Uterus (tissue), 4 donors: Measurements from ENCODE around the gene LRGUK. TPM values are rescaled to one million over a fixed set of nuclear protein-coding genes. Genes with fewer than 3 reads are reported as not detected.
"Not testable (repeated sequence)": the region's sequence is repeated elsewhere in the genome, so short reads cannot be mapped to it uniquely, and the experiment has no call there.

Experiments
- DNase-seq, 2 donors: peaks; one replicate each; pipeline ENCODE4 v3.0.0-alpha.2; 2019 to 2020
- H3K27ac ChIP-seq, 2 donors: fragments of 200-600 bp; sonication (generic); 1 replicate in 1 of 2; 2 replicates in 1 of 2; pipeline ENCODE4 v1.5.1; 2016 to 2018
- H3K27me3 ChIP-seq, 2 donors: fragments of 200-600 bp; sonication (generic); one replicate each; pipeline ENCODE4 v1.5.1; 2018 to 2019; ENCODE audit warnings: control low read depth in 1 of 2
- H3K36me3 ChIP-seq, 2 donors: fragments of 200-600 bp; sonication (generic); one replicate each; pipeline ENCODE4 v1.5.1; 2019; ENCODE audit warnings: control low read depth in 1 of 2
- H3K4me1 ChIP-seq, 2 donors: fragments of 200-600 bp; sonication (generic); one replicate each; pipeline ENCODE4 v1.5.1; 2018 to 2019; ENCODE audit warnings: control low read depth in 1 of 2
- H3K4me3 ChIP-seq, 2 donors: fragments of 200-600 bp; sonication (generic); 1 replicate in 1 of 2; 2 replicates in 1 of 2; pipeline ENCODE4 v1.5.1; 2018 to 2019; ENCODE audit warnings: mild to moderate bottlenecking in 1 of 2
- H3K9me3 ChIP-seq, 2 donors: fragments of 200-600 bp; sonication (generic); one replicate each; pipeline ENCODE4 v1.5.1; 2019; ENCODE audit warnings: control low read depth in 1 of 2
- CTCF ChIP-seq, 4 experiments: fragments of 200-600 bp in 2 of 4; fragments of 450-650 bp in 2 of 4; sonication (generic) in 2 of 4; IDR thresholded peaks; one replicate each; pipeline ENCODE4 v1.5.1; 2016 to 2019; ENCODE audit warnings: antibody characterized with exemption in 4 of 4, mild to moderate bottlenecking in 2 of 4, moderate library complexity in 1 of 4
- POLR2A ChIP-seq, 2 donors: fragments of 450-650 bp; IDR thresholded peaks; one replicate each; pipeline ENCODE4 v1.6.1; 2016; ENCODE audit warnings: antibody characterized with exemption in 2 of 2, mild to moderate bottlenecking in 1 of 2, moderate library complexity in 1 of 2
- intact Hi-C: fragments of 100-400 bp; cut with DNase I; formaldehyde crosslinking; loops from one replicate; pipeline ENCODE4 v1.15.1; 2023; ENCODE audit warnings: low total_unique reads
- total RNA-seq, 4 donors: library from RNA; depleted of rRNA in 3 of 4; stranded (reverse); fragments of >200 nt in 3 of 4; gene quantifications; one replicate each; pipeline versions ENCODE4 v1.1.0 to v1.2.4, GENCODE V29; 2014 to 2023
- donor health status: DM: yes; HTN: yes; CAD: no.

Gene LRGUK
- total RNA-seq, 4 donors from 2014 or later, result 0.91 to 3.8 (median 1.3) TPM; not detected in 1

- DNase-seq, result no peak
- Histone ChIP-seq H3K27me3 (no peaks in the 10 kb centered on the region), H3K27ac (no peak overlapping the region), H3K4me3 (no peak overlapping the region), H3K36me3 (no peaks in the 10 kb centered on the region), H3K4me1 (no peaks in the 10 kb centered on the region), H3K9me3 (no peaks in the 10 kb centered on the region)
- no peak for TF ChIP-seq POLR2A (IDR thresholded peaks at IDR 0.05)
- TF ChIP-seq CTCF (IDR thresholded peaks at IDR 0.05), result no peak
- intact Hi-C loops, result no loop called here
These were observed 84.0 kb downstream of the LRGUK start for GRCh38 chr7:134210976-134211663.

- H3K9me3 ChIP-seq, result no peaks in the 10 kb centered on the region
- TF ChIP-seq CTCF (IDR thresholded peaks at IDR 0.05) (no peak), POLR2A (IDR thresholded peaks at IDR 0.05) (no peak)
- H3K27ac ChIP-seq, result no peak overlapping the region
- intact Hi-C loops, result no loop called here
- no peak overlapping the region for H3K4me3 ChIP-seq
- no peaks in the 10 kb centered on the region for H3K27me3 ChIP-seq
- no peak for DNase-seq
- H3K4me1 ChIP-seq, result no peaks in the 10 kb centered on the region
- H3K36me3 ChIP-seq, result no peaks in the 10 kb centered on the region
These were observed 84.7 kb downstream of the LRGUK start for GRCh38 chr7:134211817-134212216.

- TF ChIP-seq CTCF (IDR thresholded peaks at IDR 0.05), result no peak
- TF ChIP-seq POLR2A (IDR thresholded peaks at IDR 0.05), result no peak
- Histone ChIP-seq H3K9me3 (no peaks in the 10 kb centered on the region), H3K36me3 (no peaks in the 10 kb centered on the region), H3K4me3 (no peak overlapping the region), H3K27ac (no peak overlapping the region), H3K27me3 (no peaks in the 10 kb centered on the region), H3K4me1 (no peaks in the 10 kb centered on the region)
- intact Hi-C loops, result no loop called here
- DNase-seq, result no peak
These were observed 85.7 kb downstream of the LRGUK start for GRCh38 chr7:134212576-134213546.

- H3K27me3 ChIP-seq, result no peaks in the 10 kb centered on the region
- H3K4me3 ChIP-seq, result no peak overlapping the region
- no peak overlapping the region for H3K27ac ChIP-seq
- H3K4me1 ChIP-seq, result no peaks in the 10 kb centered on the region
- TF ChIP-seq CTCF (IDR thresholded peaks at IDR 0.05), result no peak
- TF ChIP-seq POLR2A (IDR thresholded peaks at IDR 0.05), result no peak
- intact Hi-C loops, result no loop called here
- DNase-seq, result no peak
- no peaks in the 10 kb centered on the region for H3K36me3 ChIP-seq
- no peaks in the 10 kb centered on the region for H3K9me3 ChIP-seq
These were observed 93.1 kb downstream of the LRGUK start for GRCh38 chr7:134220236-134220635.

GRCh38 chr7:134231296-134231695 lies 104.2 kb downstream of the LRGUK start:
- H3K4me3 ChIP-seq, H3K27ac ChIP-seq, H3K9me3 ChIP-seq, intact Hi-C loops, H3K4me1 ChIP-seq, DNase-seq, H3K27me3 ChIP-seq, H3K36me3 ChIP-seq: not testable (repeated sequence)
